SU-DHL-6 (cell line): ENCODE results near the gene SLC30A4.
A peak's percentile ranks its signal among the peaks of the same experiment; 100 is the strongest.

Experiments
- H2AFZ ChIP-seq: fragments of 200-600 bp; sonication (generic); 2 replicates; pipeline ENCODE4 v1.6.1; 2014; ENCODE audit warnings: low read depth, mild to moderate bottlenecking, moderate library complexity, mixed read lengths, antibody characterized with exemption, low read length; ENCODE audit not compliant: severe bottlenecking
- H3F3A ChIP-seq: fragments of 200-600 bp; shearing (Covaris generic); 2 replicates; pipeline ENCODE4 v1.6.0; 2016; ENCODE audit warnings: antibody characterized with exemption, mild to moderate bottlenecking; ENCODE audit not compliant: insufficient read depth
- H3K27ac ChIP-seq: fragments of 200-600 bp; sonication (generic); 2 replicates; pipeline ENCODE4 v1.5.1; 2016; ENCODE audit warnings: low read depth, mild to moderate bottlenecking, low read length, moderate library complexity, mixed read lengths
- H3K27me3 ChIP-seq: fragments of 200-600 bp; sonication (generic), shearing (Covaris generic); 2 replicates; pipeline ENCODE4 v1.6.0; 2014; ENCODE audit warnings: mild to moderate bottlenecking, low read length
- H3K36me3 ChIP-seq: fragments of 200-600 bp; sonication (generic); 2 replicates; pipeline ENCODE4 v1.6.1; 2014; ENCODE audit warnings: mild to moderate bottlenecking, low read length, mixed read lengths
- H3K4me2 ChIP-seq: fragments of 300-600, 200-600 bp; shearing (Covaris generic), sonication (generic); 2 replicates; pipeline ENCODE4 v1.6.0; 2014; ENCODE audit warnings: low read length, low read depth, mild to moderate bottlenecking; ENCODE audit not compliant: poor library complexity, severe bottlenecking
- H3K4me3 ChIP-seq: fragments of 200-600 bp; sonication (generic); 2 replicates; pipeline ENCODE4 v1.5.1; 2014; ENCODE audit warnings: antibody characterized with exemption, low read length, mild to moderate bottlenecking, mixed read lengths; ENCODE audit not compliant: insufficient read depth, poor library complexity, severe bottlenecking
- H3K79me2 ChIP-seq: fragments of 200-600 bp; sonication (generic); 2 replicates; pipeline ENCODE4 v1.6.1; 2014; ENCODE audit warnings: mild to moderate bottlenecking, low read length, moderate library complexity; ENCODE audit not compliant: insufficient read depth
- H3K9ac ChIP-seq: fragments of 200-600 bp; sonication (generic); 2 replicates; pipeline ENCODE4 v1.7.0; 2014; ENCODE audit warnings: mild to moderate bottlenecking, low read length
- H3K9me2 ChIP-seq: fragments of 200-600 bp; sonication (generic); replicated peaks from 2 replicates; pipeline ENCODE4 v1.6.1; 2014; ENCODE audit warnings: low read length; ENCODE audit not compliant: insufficient read depth
- H3K9me3 ChIP-seq: fragments of 200-600 bp; sonication (generic); 2 replicates; pipeline ENCODE4 v1.6.1; 2014; ENCODE audit warnings: low read length, mixed read lengths; ENCODE audit not compliant: insufficient read depth
- H4K20me1 ChIP-seq: fragments of 200-600 bp; sonication (generic); 2 replicates; pipeline ENCODE4 v1.6.1; 2014; ENCODE audit warnings: low read depth, mild to moderate bottlenecking, antibody characterized with exemption, low read length, moderate library complexity, mixed read lengths
- EZH2phosphoT487 ChIP-seq: fragments of 200-600 bp; sonication (generic), shearing (Covaris generic); conservative IDR thresholded peaks from 2 replicates; pipeline ENCODE4 v1.6.1; 2018; ENCODE audit warnings: mild to moderate bottlenecking, antibody characterized with exemption, low read length, moderate library complexity, mixed read lengths
- TF ChIP-seq, protein P1 (sequence below): fragments of 200-600 bp; sonication (generic); IDR thresholded peaks from one replicate; pipeline ENCODE4 v1.5.1; 2017; ENCODE audit warnings: antibody characterized with exemption, mild to moderate bottlenecking, low read length, moderate library complexity; ENCODE audit not compliant: insufficient read depth, poor library complexity, severe bottlenecking

Gene SLC30A4

DNA sequence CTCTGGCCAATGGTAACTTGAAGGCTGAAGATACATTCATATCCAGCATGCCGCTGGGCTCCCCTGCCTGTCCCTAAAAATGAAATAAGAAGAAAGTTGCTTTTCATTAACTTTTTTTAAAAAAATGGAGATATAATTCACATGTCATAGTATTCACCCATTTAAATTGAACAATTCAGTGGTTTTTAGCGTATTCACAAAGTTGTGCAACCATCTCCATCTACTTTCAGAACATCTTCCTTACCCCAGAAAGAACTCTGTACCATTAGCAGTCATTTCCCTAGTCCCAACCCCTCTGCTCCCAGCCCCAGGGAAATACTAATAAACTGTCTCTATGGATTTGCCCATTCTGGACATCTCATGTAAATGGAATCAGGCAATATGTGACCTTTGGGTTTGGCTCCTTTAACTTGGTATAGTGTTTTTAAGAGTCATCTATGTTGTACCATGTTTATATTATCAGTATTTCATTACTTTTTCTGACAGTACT lies 88.4 kb downstream of the SLC30A4 start:
- H3K79me2 ChIP-seq, result no peaks in the 10 kb centered on the region
- no peak overlapping the region for H3K4me2 ChIP-seq
- H3K27ac ChIP-seq, result no peak overlapping the region
- no peaks in the 10 kb centered on the region for H3K36me3 ChIP-seq
- H4K20me1 ChIP-seq, result no peaks in the 10 kb centered on the region
- no peak overlapping the region for H3K4me3 ChIP-seq
- no peak overlapping the region for H2AFZ ChIP-seq
- no peaks in the 10 kb centered on the region for H3K9me2 ChIP-seq
- no peak overlapping the region for H3K9ac ChIP-seq
- no peak for TF ChIP-seq EZH2phosphoT487
- TF ChIP-seq, protein P1, sequence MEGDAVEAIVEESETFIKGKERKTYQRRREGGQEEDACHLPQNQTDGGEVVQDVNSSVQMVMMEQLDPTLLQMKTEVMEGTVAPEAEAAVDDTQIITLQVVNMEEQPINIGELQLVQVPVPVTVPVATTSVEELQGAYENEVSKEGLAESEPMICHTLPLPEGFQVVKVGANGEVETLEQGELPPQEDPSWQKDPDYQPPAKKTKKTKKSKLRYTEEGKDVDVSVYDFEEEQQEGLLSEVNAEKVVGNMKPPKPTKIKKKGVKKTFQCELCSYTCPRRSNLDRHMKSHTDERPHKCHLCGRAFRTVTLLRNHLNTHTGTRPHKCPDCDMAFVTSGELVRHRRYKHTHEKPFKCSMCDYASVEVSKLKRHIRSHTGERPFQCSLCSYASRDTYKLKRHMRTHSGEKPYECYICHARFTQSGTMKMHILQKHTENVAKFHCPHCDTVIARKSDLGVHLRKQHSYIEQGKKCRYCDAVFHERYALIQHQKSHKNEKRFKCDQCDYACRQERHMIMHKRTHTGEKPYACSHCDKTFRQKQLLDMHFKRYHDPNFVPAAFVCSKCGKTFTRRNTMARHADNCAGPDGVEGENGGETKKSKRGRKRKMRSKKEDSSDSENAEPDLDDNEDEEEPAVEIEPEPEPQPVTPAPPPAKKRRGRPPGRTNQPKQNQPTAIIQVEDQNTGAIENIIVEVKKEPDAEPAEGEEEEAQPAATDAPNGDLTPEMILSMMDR, result no peak
- no peaks in the 10 kb centered on the region for H3K27me3 ChIP-seq
- no peaks in the 10 kb centered on the region for H3K9me3 ChIP-seq
- H3F3A ChIP-seq, result no peaks in the 10 kb centered on the region

GRCh38 chr15:45431511-45431910 lies 91.0 kb downstream of the SLC30A4 start:
- Histone ChIP-seq H3K9me3 (no peaks in the 10 kb centered on the region), H3K36me3 (no peaks in the 10 kb centered on the region), H2AFZ (no peak overlapping the region), H3F3A (no peaks in the 10 kb centered on the region), H3K4me2 (no peak overlapping the region), H4K20me1 (no peaks in the 10 kb centered on the region), H3K79me2 (no peaks in the 10 kb centered on the region), H3K27ac (no peak overlapping the region), H3K27me3 (no peaks in the 10 kb centered on the region), H3K4me3 (no peak overlapping the region), H3K9ac (no peak overlapping the region), H3K9me2 (no peaks in the 10 kb centered on the region)
- TF ChIP-seq, protein P1, result no peak
- no peak for TF ChIP-seq EZH2phosphoT487

GRCh38 chr15:45429941-45430792 lies 92.4 kb downstream of the SLC30A4 start:
- TF ChIP-seq, protein P1, result peak; percentile 95
- TF ChIP-seq EZH2phosphoT487, result no peak
- Histone ChIP-seq H3F3A (no peaks in the 10 kb centered on the region), H2AFZ (peak overlapping the region; percentile 4), H3K9ac (no peak overlapping the region), H3K9me3 (no peaks in the 10 kb centered on the region), H3K4me3 (peak overlapping the region; percentile 34), H3K9me2 (no peaks in the 10 kb centered on the region), H3K27me3 (no peaks in the 10 kb centered on the region), H3K79me2 (no peaks in the 10 kb centered on the region), H3K36me3 (no peaks in the 10 kb centered on the region), H3K4me2 (peak overlapping the region; percentile 44), H3K27ac (no peak overlapping the region), H4K20me1 (no peaks in the 10 kb centered on the region)
